Measurements from ENCODE around the gene TCP11L2. TPM values are rescaled to one million over a fixed set of nuclear protein-coding genes. Genes with fewer than 3 reads are reported as not detected.
"Not testable (repeated sequence)": the region's sequence is repeated elsewhere in the genome, so short reads cannot be mapped to it uniquely, and the experiment has no call there.

TCP11L2 gene
- total RNA-seq, 1 donor from 2014 or later: 31.6 TPM

- Histone ChIP-seq H3K36me3 (ENCODE audit: control insufficient read depth, insufficient read depth, low read length) (peaks cover 3% of the 10 kb centered on the region), H3K4me3 (ENCODE audit: low read depth, low read length) (no peak overlapping the region), H3K27me3 (ENCODE audit: control insufficient read depth, insufficient read depth, low read length) (no peaks in the 10 kb centered on the region)
- TF ChIP-seq, protein P1, sequence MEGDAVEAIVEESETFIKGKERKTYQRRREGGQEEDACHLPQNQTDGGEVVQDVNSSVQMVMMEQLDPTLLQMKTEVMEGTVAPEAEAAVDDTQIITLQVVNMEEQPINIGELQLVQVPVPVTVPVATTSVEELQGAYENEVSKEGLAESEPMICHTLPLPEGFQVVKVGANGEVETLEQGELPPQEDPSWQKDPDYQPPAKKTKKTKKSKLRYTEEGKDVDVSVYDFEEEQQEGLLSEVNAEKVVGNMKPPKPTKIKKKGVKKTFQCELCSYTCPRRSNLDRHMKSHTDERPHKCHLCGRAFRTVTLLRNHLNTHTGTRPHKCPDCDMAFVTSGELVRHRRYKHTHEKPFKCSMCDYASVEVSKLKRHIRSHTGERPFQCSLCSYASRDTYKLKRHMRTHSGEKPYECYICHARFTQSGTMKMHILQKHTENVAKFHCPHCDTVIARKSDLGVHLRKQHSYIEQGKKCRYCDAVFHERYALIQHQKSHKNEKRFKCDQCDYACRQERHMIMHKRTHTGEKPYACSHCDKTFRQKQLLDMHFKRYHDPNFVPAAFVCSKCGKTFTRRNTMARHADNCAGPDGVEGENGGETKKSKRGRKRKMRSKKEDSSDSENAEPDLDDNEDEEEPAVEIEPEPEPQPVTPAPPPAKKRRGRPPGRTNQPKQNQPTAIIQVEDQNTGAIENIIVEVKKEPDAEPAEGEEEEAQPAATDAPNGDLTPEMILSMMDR (IDR thresholded peaks at IDR 0.05; ENCODE audit: insufficient read depth, low read length, severe bottlenecking): no peak
- FAIRE-seq (no peak), DNase-seq (ENCODE audit: low read depth) (no peak)
Observed at GRCh38 chr12:106308611-106309010, 6.1 kb downstream of the TCP11L2 start.

DNA sequence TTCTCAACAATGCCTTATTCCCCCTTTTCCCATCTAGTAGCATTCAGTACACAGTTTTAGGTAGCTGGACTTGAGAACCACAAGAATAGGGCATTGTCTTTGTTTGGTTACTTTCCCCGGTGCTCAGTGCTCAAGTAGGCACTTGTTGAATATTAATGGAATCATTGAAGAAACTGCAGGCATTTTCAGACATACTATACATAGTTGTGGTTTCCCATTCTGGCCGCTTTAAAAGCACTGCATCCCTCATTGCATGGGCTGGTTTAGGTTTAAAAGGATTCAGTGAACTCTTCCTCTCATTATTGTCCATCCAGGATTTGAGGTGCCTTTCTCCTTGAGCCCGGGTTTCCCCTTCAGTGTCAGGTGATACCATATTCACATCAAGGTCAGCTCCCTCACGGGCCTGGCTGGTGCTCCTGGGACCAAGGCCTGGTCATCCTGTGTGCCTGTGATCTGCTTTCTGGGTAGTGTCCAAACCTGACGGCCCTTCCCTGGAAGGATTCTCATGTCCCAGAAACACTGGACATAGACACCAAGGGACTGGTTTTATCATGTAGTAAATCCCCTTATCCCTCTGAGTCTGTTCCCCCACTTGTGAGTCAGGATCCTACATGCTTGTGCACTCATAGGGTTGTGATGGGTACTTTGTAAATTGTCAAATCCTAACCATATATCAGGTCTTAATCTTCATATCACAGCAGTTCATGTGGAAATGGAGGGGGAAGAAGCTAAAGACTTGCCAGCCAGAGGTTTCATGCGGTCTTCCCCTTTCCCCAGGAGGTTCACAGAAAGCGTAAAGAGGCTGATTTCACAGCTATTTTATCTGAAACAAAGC lies 7.4 kb downstream of the TCP11L2 start:
- DNase-seq (ENCODE audit: low read depth): peak; percentile 55
- H3K27me3 ChIP-seq (ENCODE audit: control insufficient read depth, insufficient read depth, low read length): no peaks in the 10 kb centered on the region
- no peak overlapping the region for H3K4me3 ChIP-seq (ENCODE audit: low read depth, low read length)
- peak; percentile 52 for FAIRE-seq
- TF ChIP-seq, protein P1 (IDR thresholded peaks at IDR 0.05; ENCODE audit: insufficient read depth, low read length, severe bottlenecking): no peak
- H3K36me3 ChIP-seq (ENCODE audit: control insufficient read depth, insufficient read depth, low read length): peaks cover 3% of the 10 kb centered on the region

- TF ChIP-seq, protein P1 (IDR thresholded peaks at IDR 0.05; ENCODE audit: insufficient read depth, low read length, severe bottlenecking): no peak
- FAIRE-seq (no peak), DNase-seq (ENCODE audit: low read depth) (no peak)
- peaks cover 3% of the 10 kb centered on the region for H3K36me3 ChIP-seq (ENCODE audit: control insufficient read depth, insufficient read depth, low read length)
- no peak overlapping the region for H3K4me3 ChIP-seq (ENCODE audit: low read depth, low read length)
- no peaks in the 10 kb centered on the region for H3K27me3 ChIP-seq (ENCODE audit: control insufficient read depth, insufficient read depth, low read length)
Observed at GRCh38 chr12:106310687-106311086, 8.2 kb downstream of the TCP11L2 start.

- H3K36me3 ChIP-seq (ENCODE audit: control insufficient read depth, insufficient read depth, low read length): peaks cover 3% of the 10 kb centered on the region
- TF ChIP-seq, protein P1 (IDR thresholded peaks at IDR 0.05; ENCODE audit: insufficient read depth, low read length, severe bottlenecking): no peak
- no peaks in the 10 kb centered on the region for H3K27me3 ChIP-seq (ENCODE audit: control insufficient read depth, insufficient read depth, low read length)
- no peak for FAIRE-seq
- H3K4me3 ChIP-seq (ENCODE audit: low read depth, low read length): no peak overlapping the region
- no peak for DNase-seq (ENCODE audit: low read depth)
Observed at GRCh38 chr12:106311139-106311538, 8.6 kb downstream of the TCP11L2 start.

DNA sequence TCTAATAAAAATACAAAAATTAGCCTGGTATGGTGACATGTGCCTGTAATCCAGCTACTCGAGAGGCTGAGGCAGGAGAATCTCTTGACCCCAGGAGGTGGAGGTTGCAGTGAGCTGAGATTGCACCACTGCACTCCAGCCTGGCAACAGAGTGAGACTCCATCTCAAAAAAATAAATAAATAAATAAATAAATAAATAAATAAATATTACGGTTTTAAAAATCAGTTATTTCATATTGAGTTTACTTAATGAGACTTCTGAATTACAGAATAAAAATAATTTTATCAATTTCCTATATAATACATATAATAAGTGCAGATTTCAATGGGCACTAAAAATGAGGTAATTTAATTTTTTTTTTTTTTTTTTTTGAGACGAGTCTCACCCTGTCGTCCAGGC lies 10.9 kb downstream of the TCP11L2 start:
- not testable (repeated sequence) for H3K4me3 ChIP-seq (ENCODE audit: low read depth, low read length); DNase-seq (ENCODE audit: low read depth); FAIRE-seq; H3K36me3 ChIP-seq (ENCODE audit: control insufficient read depth, insufficient read depth, low read length); H3K27me3 ChIP-seq (ENCODE audit: control insufficient read depth, insufficient read depth, low read length)

- DNase-seq (ENCODE audit: low read depth): no peak
- FAIRE-seq: no peak
- Histone ChIP-seq H3K27me3 (ENCODE audit: control insufficient read depth, insufficient read depth, low read length) (no peaks in the 10 kb centered on the region), H3K4me3 (ENCODE audit: low read depth, low read length) (no peak overlapping the region), H3K36me3 (ENCODE audit: control insufficient read depth, insufficient read depth, low read length) (peaks cover 4% of the 10 kb centered on the region)
- TF ChIP-seq, protein P1 (IDR thresholded peaks at IDR 0.05; ENCODE audit: insufficient read depth, low read length, severe bottlenecking): no peak
Observed at GRCh38 chr12:106315523-106315922, 13.0 kb downstream of the TCP11L2 start.
